HCT116 (cell line): ENCODE results near the gene MEPCE. TPM values are rescaled to one million over a fixed set of nuclear protein-coding genes. Genes with fewer than 3 reads are reported as not detected.

Experiments used
- ATAC-seq: fragments of 200-7000 bp; cut with Tn5 transposase; 2 replicates; pipeline ENCODE4 v1.9.1; 2020; ENCODE audit warnings: mild to moderate bottlenecking, moderate library complexity
- BruUV-seq: library from RNA; stranded (reverse); fragments of 400-500 nt; replicated peaks from 2 replicates; lab custom pipeline; 2021; lab: Mats Ljungman, UMichigan
- CTCF ChIA-PET: fragments of 300-600 bp; sonication (Branson Sonifier 250); formaldehyde crosslinking; loops from one replicate; lab custom pipeline; 2021; ENCODE audit warnings: antibody characterized with exemption; lab: Charles Lee
- POLR2A ChIA-PET: fragments of 300-600, 350-600 bp; sonication (Branson Sonifier 250); formaldehyde crosslinking; loops from one replicate; lab custom pipeline; 2021; ENCODE audit warnings: antibody characterized with exemption; lab: Charles Lee
- RAD21 ChIA-PET, 2 experiments: fragments of 300-600 bp; sonication (Branson Sonifier 250); formaldehyde crosslinking; loops; one replicate each; lab custom pipeline; 2023; ENCODE audit warnings: low total read pairs in 2 of 2; ENCODE audit not compliant: uncharacterized antibody in 2 of 2, unreplicated experiment in 2 of 2, low non-redundant PET in 1 of 2; lab: Charles Lee
- DNase-seq: peaks from one replicate; pipeline ENCODE4 v3.0.0-alpha.2; 2010; ENCODE audit warnings: low read depth, low spot score
- H2AFZ ChIP-seq: fragments of 200-600 bp; shearing (Covaris generic), sonication (generic); 2 replicates; pipeline ENCODE4 v1.6.1; 2017; ENCODE audit warnings: low read depth, mixed run types, mixed read lengths, antibody characterized with exemption, low read length; ENCODE audit not compliant: poor library complexity, severe bottlenecking
- H3K27ac ChIP-seq: 2 replicates; pipeline ENCODE4 v1.5.1; 2012; ENCODE audit warnings: low read depth, low read length
- H3K27me3 ChIP-seq: fragments of 200-600 bp; sonication (generic); 2 replicates; pipeline ENCODE4 v1.6.1; 2016; ENCODE audit warnings: mixed run types, low read length, mixed read lengths; ENCODE audit not compliant: insufficient read depth
- H3K36me3 ChIP-seq, 2 experiments: fragments of 200-500 bp in 1 of 2; fragments of 200-600 bp in 1 of 2; sonication (Bioruptor generic) in 1 of 2; sonication (generic) in 1 of 2; 2 replicates each; pipeline versions ENCODE4 v1.5.1 to v1.6.1; 2014 to 2016; ENCODE audit warnings: low read length in 2 of 2, inconsistent platforms in 1 of 2, mixed read lengths in 1 of 2, mixed run types in 1 of 2; ENCODE audit not compliant: insufficient read depth in 2 of 2, control insufficient read depth in 1 of 2
- H3K4me1 ChIP-seq, 2 experiments: fragments of 200-600 bp in 1 of 2; sonication (generic) in 1 of 2; 2 replicates each; pipeline versions ENCODE4 v1.5.1 to v1.6.1; 2012 to 2017; ENCODE audit warnings: low read length in 2 of 2, inconsistent platforms in 1 of 2, mild to moderate bottlenecking in 1 of 2, mixed read lengths in 1 of 2, mixed run types in 1 of 2, moderate library complexity in 1 of 2; ENCODE audit not compliant: insufficient read depth in 2 of 2, control insufficient read depth in 1 of 2
- H3K4me2 ChIP-seq: fragments of 200-600 bp; sonication (generic); 2 replicates; pipeline ENCODE4 v1.6.1; 2017; ENCODE audit warnings: mixed run types, low read length, mixed read lengths
- H3K4me3 ChIP-seq, 2 experiments: fragments of 200-600 bp in 1 of 2; sonication (generic) in 1 of 2; replicated peaks in 1 of 2; 2 replicates each; pipeline ENCODE4 v1.5.1; 2011 to 2016; ENCODE audit warnings: low read length in 2 of 2, control low read depth in 1 of 2, low read depth in 1 of 2, mild to moderate bottlenecking in 1 of 2, mixed read lengths in 1 of 2, mixed run types in 1 of 2
- H3K79me2 ChIP-seq: fragments of 200-600 bp; sonication (generic); 2 replicates; pipeline ENCODE4 v1.6.1; 2017; ENCODE audit warnings: mild to moderate bottlenecking, mixed run types, low read length, moderate library complexity, mixed read lengths; ENCODE audit not compliant: insufficient read depth
- H3K9ac ChIP-seq: fragments of 200-600 bp; sonication (generic); 2 replicates; pipeline ENCODE4 v1.6.1; 2016; ENCODE audit warnings: low read length, mixed read lengths
- H3K9me2 ChIP-seq: fragments of 200-600 bp; sonication (generic), shearing (Covaris generic); 2 replicates; pipeline ENCODE4 v1.6.1; 2017; ENCODE audit warnings: mixed run types, mild to moderate bottlenecking, moderate library complexity; ENCODE audit not compliant: insufficient read depth
- H3K9me3 ChIP-seq, 2 experiments: fragments of 200-500 bp in 1 of 2; fragments of 200-600 bp in 1 of 2; sonication (Bioruptor generic) in 1 of 2; sonication (generic) in 1 of 2; 2 replicates each; pipeline ENCODE4 v1.6.1; 2014 to 2017; ENCODE audit warnings: low read length in 2 of 2, mixed read lengths in 2 of 2, inconsistent platforms in 1 of 2, low read depth in 1 of 2, mild to moderate bottlenecking in 1 of 2, mixed run types in 1 of 2, moderate library complexity in 1 of 2; ENCODE audit not compliant: control insufficient read depth in 1 of 2, insufficient read depth in 1 of 2
- H4K20me1 ChIP-seq: fragments of 200-600 bp; sonication (generic), shearing (Covaris generic); 2 replicates; pipeline ENCODE4 v1.6.1; 2017; ENCODE audit warnings: mixed run types, mild to moderate bottlenecking, moderate library complexity; ENCODE audit not compliant: insufficient read depth
- CEBPB ChIP-seq: IDR thresholded peaks from 2 replicates; pipeline ENCODE4 v1.6.1; 2012; ENCODE audit warnings: low read depth
- CTCF ChIP-seq, 3 experiments: fragments of 200-600 bp in 1 of 3; sonication (generic) in 1 of 3; IDR thresholded peaks in 2 of 3; conservative IDR thresholded peaks in 1 of 3; 2 replicates each; pipeline ENCODE4 v1.5.1; 2012 to 2017; ENCODE audit warnings: low read depth in 2 of 3, low read length in 2 of 3, antibody characterized with exemption in 1 of 3, borderline replicate concordance in 1 of 3, control low read depth in 1 of 3, mild to moderate bottlenecking in 1 of 3, mixed read lengths in 1 of 3, mixed run types in 1 of 3, moderate library complexity in 1 of 3; ENCODE audit not compliant: insufficient read depth in 1 of 3
- EZH2 ChIP-seq: fragments of 200-600 bp; sonication (generic); IDR thresholded peaks from 2 replicates; pipeline ENCODE4 v1.6.1; 2017; ENCODE audit warnings: antibody characterized with exemption, mixed run types
- EZH2phosphoT487 ChIP-seq: fragments of 200-600 bp; IDR thresholded peaks from 2 replicates; pipeline ENCODE4 v1.6.1; 2018; ENCODE audit warnings: antibody characterized with exemption, borderline replicate concordance
- FOSL1 ChIP-seq: IDR thresholded peaks from 2 replicates; pipeline ENCODE4 v1.6.1; 2012; ENCODE audit warnings: low read depth
- MAX ChIP-seq: IDR thresholded peaks from 2 replicates; pipeline ENCODE4 v1.6.1; 2012
- RAD21 ChIP-seq: IDR thresholded peaks from 2 replicates; pipeline ENCODE4 v1.6.1; 2012; ENCODE audit warnings: low read depth, mild to moderate bottlenecking
- SIN3A ChIP-seq: IDR thresholded peaks from 2 replicates; pipeline ENCODE4 v1.6.1; 2012; ENCODE audit warnings: low read depth
- SRF ChIP-seq: IDR thresholded peaks from 2 replicates; pipeline ENCODE4 v1.6.1; 2012; ENCODE audit warnings: low read depth
- ZFX ChIP-seq: fragments of 450-650 bp; IDR thresholded peaks from 2 replicates; pipeline ENCODE4 v1.6.1; 2017
- intact Hi-C: fragments of 100-400 bp; cut with micrococcal nuclease; formaldehyde crosslinking; loops from 2 replicates; pipeline ENCODE4 v1.10.0; 2022
- total RNA-seq: library from RNA; stranded (reverse); gene quantifications from one replicate; pipeline ENCODE4 v1.2.1, GENCODE V29; 2021; ENCODE audit not compliant: unreplicated experiment

MEPCE gene
- total RNA-seq, 1 experiment from 2014 or later = 44.4 TPM

- CTCF ChIA-PET = no interaction called here
- ATAC-seq = no peak
- Histone ChIP-seq H3K4me1 (peaks cover 2 to 71% of the 10 kb centered on the region in 2 experiments), H3K9me3 (no peaks in the 10 kb centered on the region), H3K36me3 (peaks cover 5 to 39% of the 10 kb centered on the region in 2 experiments; a peak in 2 of 4 replicates), H4K20me1 (no peaks in the 10 kb centered on the region), H3K79me2 (peaks cover 62% of the 10 kb centered on the region), H3K4me2 (no peak overlapping the region), H2AFZ (no peak overlapping the region), H3K27me3 (no peaks in the 10 kb centered on the region), H3K27ac (no peak overlapping the region; the same call in 1 of the 2 replicates), H3K9ac (no peak overlapping the region), H3K9me2 (no peaks in the 10 kb centered on the region), H3K4me3 (no peak overlapping the region)
- intact Hi-C loops = no loop called here
- POLR2A ChIA-PET = no interaction called here
- DNase-seq = no peak
- no TSS peak for BruUV-seq
- TF ChIP-seq MAX (no peak), EZH2phosphoT487 (no peak), SIN3A (no peak), FOSL1 (no peak), CEBPB (no peak), RAD21 (no peak), CTCF (IDR thresholded peaks at IDR 0.05 in 2 of 3, conservative IDR thresholded peaks at IDR 0.05 in 1 of 3; ENCODE audit: borderline replicate concordance in 1 of 3, insufficient read depth in 1 of 3, low read depth in 2 of 3, low read length in 2 of 3) (no peak), ZFX (no peak), EZH2 (no peak), SRF (no peak)
- RAD21 ChIA-PET = no interaction called here
Measured at GRCh38 chr7:100432621-100433275, 3.1 kb downstream of the MEPCE start.
